AG04449 (cell line): Measurements from ENCODE around the gene POLR2F.

Experiments used
- CTCF ChIA-PET: fragments of 350-600 bp; formaldehyde crosslinking; extraction: SDS; loops from one replicate; lab custom pipeline; 2021; ENCODE audit warnings: antibody characterized with exemption; lab: Yijun Ruan, JAX
- POLR2A ChIA-PET: fragments of 400-600, 350-600 bp; formaldehyde crosslinking; extraction: SDS; loops from one replicate; lab custom pipeline; 2020; ENCODE audit warnings: antibody characterized with exemption, inconsistent platforms; lab: Yijun Ruan, JAX
- DNase-seq: peaks from one replicate; pipeline ENCODE4 v3.0.0-alpha.2; 2010; ENCODE audit warnings: low read depth, low spot score
- H3K4me3 ChIP-seq: 2 replicates; pipeline ENCODE4 v1.5.1; 2011; ENCODE audit warnings: low read depth, mild to moderate bottlenecking, control low read depth, low read length
- TF ChIP-seq, protein P1 (sequence below): IDR thresholded peaks from one replicate; pipeline ENCODE4 v1.5.1; 2011; ENCODE audit warnings: mild to moderate bottlenecking, moderate library complexity, low read length, control low read depth, inconsistent platforms; ENCODE audit not compliant: insufficient read depth; ENCODE audit errors: missing control alignments

Gene POLR2F

DNA sequence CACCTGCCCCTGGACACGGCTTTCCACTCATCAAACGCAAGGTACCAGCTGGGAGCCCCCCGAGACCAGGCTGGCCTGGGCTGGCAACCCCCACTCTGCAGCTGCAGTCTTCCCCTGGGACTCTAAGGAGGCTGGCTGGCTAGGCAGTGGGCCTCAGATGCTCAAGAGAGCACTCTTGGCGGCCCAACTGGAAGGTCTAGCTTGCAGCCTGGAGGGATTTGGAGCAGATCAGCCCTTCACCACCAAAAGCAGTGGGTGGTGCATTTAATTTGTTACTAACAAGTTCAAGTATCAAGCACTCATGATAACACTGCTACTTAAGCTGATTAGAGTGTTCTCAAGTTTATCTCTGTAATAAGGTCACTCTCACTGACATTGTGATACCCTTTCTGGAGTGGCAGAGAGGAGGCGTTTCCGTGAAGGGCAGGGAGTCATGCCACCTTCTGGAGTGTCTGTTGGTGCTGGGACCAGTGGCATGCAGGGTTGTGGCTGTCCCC is 21.6 kb upstream of the POLR2F start:
- TF ChIP-seq, protein P1, sequence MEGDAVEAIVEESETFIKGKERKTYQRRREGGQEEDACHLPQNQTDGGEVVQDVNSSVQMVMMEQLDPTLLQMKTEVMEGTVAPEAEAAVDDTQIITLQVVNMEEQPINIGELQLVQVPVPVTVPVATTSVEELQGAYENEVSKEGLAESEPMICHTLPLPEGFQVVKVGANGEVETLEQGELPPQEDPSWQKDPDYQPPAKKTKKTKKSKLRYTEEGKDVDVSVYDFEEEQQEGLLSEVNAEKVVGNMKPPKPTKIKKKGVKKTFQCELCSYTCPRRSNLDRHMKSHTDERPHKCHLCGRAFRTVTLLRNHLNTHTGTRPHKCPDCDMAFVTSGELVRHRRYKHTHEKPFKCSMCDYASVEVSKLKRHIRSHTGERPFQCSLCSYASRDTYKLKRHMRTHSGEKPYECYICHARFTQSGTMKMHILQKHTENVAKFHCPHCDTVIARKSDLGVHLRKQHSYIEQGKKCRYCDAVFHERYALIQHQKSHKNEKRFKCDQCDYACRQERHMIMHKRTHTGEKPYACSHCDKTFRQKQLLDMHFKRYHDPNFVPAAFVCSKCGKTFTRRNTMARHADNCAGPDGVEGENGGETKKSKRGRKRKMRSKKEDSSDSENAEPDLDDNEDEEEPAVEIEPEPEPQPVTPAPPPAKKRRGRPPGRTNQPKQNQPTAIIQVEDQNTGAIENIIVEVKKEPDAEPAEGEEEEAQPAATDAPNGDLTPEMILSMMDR = no peak
- POLR2A ChIA-PET = no interaction called here
- CTCF ChIA-PET = interaction anchor here (1.2 to 7.7 kb wide), 8 partner anchors 8 to 114 kb away, joined by 4 to 159 read pairs (median 20); partner anchors contain the start of gene MICALL1

DNA sequence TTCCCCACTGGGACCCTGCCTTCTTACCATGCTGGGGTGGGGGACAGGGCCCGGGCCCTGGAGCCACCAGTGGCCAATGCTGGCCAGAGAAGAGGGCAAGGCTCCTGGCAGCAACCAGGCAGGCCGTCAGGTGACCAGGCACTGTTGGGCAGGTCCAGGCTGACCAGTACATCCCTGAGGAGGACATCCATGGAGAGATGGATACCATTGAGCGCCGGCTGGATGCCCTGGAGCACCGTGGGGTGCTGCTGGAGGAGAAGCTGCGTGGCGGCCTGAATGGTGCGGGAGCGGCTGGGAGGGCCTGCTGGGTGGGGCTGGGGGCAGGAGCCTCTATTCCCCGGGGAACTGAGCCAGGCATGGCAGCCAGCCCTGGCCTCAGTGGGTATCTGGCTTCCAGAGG is 21.1 kb upstream of the POLR2F start:
- H3K4me3 ChIP-seq = no peak overlapping the region
- CTCF ChIA-PET = interaction anchor here (1.2 to 7.7 kb wide), 8 partner anchors 9 to 115 kb away, joined by 5 to 159 read pairs (median 20); partner anchors contain the start of gene MICALL1
- POLR2A ChIA-PET = no interaction called here
- DNase-seq = no peak
- TF ChIP-seq, protein P1 = no peak

More for the DNA sequence above, 21.6 kb upstream of the POLR2F start:
- DNase-seq = no peak
- H3K4me3 ChIP-seq = no peak overlapping the region

DNA sequence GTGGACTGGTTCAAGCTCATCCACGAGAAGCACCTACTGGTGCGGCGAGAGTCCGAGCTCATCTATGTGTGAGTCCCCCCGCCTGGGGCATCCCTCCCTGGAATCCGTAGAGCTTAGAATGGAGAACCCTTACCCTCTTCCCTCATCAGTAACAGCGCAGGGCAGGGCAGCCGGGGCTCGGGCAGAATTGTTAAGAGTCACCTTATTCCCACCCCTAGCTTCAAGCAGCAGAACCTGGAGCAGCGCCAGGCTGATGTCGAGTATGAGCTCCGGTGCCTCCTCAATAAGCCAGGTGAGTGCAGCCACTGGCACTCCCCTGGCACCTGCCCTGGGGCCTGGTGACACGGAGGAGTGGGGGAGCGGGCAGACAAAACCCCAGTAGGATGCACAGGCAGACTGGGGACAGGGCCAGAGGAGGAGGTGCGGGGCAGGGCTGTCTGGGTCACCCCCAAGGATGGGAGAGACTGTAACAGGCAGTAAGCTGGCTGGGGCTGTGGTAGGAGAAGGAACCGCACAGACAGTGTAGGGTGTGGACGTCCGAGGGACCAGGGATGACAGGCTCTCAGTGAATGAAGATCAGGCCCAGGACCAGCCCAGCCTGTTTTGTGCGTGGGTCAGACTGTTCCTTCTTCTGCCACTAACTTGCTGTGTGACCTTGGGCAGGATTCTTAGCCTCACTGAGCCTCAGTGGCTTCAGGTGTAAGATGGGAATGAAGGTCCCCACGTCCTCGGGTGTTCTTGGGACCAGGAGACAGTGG is 20.5 kb upstream of the POLR2F start:
- no peak overlapping the region for H3K4me3 ChIP-seq
- ChIA-PET CTCF (interaction anchor here (1.2 to 7.7 kb wide), 13 partner anchors 9 to 115 kb away, joined by 4 to 159 read pairs (median 11); partner anchors contain the start of gene MICALL1), POLR2A (interaction anchor here (0.6 to 0.9 kb wide), 2 partner anchors 45 to 70 kb away, joined by 3 read pairs; no protein-coding TSS in a partner anchor)
- DNase-seq = no peak
- TF ChIP-seq, protein P1 = no peak

DNA sequence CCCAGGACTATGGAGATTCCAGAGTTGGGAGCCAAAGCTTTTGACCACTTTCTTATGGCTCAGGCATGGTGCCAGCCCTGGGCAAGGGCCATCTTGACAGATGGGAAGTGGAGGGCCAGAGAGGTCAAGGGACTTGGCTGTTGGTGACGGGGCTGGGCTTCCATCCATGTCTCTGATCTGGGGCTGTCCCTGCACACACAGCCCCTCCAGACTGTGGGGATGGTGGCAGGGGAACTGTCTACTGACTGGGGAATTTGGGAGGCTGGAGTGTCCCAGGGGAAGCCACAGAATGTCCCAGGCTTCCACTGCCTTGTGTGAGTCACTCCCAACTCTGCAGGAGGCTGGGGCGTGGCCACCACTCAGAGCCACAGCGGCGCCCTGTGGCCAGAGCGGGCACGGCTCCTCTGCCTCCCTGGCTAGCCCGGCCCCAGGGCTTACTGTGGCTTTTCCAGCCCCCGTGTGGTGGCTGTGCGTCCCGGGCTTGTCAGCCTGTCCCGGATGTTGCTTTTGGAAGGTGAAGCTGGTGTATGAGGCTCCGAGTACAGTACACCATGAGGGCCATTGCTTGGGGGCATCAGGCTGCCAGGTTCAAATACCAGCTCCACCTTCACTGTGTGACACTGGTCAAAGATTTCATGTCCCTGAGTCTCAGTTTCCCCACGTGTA is 19.7 kb upstream of the POLR2F start:
- CTCF ChIA-PET = interaction anchor here (0.6 to 7.7 kb wide), 20 partner anchors 10 to 252 kb away, joined by 3 to 159 read pairs (median 6); partner anchors contain the start of gene MICALL1
- TF ChIP-seq, protein P1 = peak; percentile 100
- H3K4me3 ChIP-seq = no peak overlapping the region
- POLR2A ChIA-PET = interaction anchor here (0.6 to 0.9 kb wide), 2 partner anchors 46 to 71 kb away, joined by 3 read pairs; no protein-coding TSS in a partner anchor
- DNase-seq = peak; percentile 31

DNA sequence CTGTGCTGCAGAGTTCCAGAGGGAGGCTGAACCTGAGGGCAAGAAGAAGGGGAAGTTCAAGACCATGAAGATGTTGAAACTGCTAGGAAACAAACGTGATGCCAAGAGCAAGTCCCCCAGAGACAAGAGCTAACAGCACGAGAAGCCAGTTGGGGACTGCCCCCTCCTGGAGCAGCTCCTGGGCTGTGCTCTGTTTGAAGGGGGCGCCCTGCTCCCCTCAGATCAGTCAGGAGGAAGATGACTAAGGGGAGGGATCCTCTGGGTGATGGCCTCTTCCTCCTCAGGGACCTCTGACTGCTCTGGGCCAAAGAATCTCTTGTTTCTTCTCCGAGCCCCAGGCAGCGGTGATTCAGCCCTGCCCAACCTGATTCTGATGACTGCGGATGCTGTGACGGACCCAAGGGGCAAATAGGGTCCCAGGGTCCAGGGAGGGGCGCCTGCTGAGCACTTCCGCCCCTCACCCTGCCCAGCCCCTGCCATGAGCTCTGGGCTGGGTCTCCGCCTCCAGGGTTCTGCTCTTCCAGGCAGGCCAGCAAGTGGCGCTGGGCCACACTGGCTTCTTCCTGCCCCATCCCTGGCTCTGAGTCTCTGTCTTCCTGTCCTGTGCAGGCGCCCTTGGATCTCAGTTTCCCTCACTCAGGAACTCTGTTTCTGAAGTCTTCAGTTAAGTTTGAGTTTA is 12.7 kb upstream of the POLR2F start:
- CTCF ChIA-PET = interaction anchor here (1.3 to 2.2 kb wide), 3 partner anchors 10 to 77 kb away, joined by 3 to 10 read pairs (median 6); no protein-coding TSS in a partner anchor

More for the DNA sequence above, 12.7 kb upstream of the POLR2F start:
- DNase-seq = no peak
- TF ChIP-seq, protein P1 = no peak
- H3K4me3 ChIP-seq = no peak overlapping the region
- POLR2A ChIA-PET = no interaction called here
